ENCODE measurements around the gene TEC.
"Not testable (repeated sequence)": the region's sequence is repeated elsewhere in the genome, so short reads cannot be mapped to it uniquely, and the experiment has no call there.

The TEC gene

GRCh38 chr4:48268956-48269860, at the start of gene TEC:
Gene TEC, minus strand, starts transcription at chr4:48269838. Its CDS starts 41,224 bp downstream, at chr4:48228614.
- peak in 2 of 3 donors; percentile 12 to 18 for DNase-seq (ENCODE audit: low read depth in 3 of 3)

- peak in 1 of 3 donors; percentile 4 for DNase-seq (ENCODE audit: low read depth in 3 of 3)
Measured at GRCh38 chr4:48315728-48316630, 46.3 kb upstream of the TEC start.

- not testable (repeated sequence) for DNase-seq (ENCODE audit: low read depth in 3 of 3)
Measured at GRCh38 chr4:48314746-48315145, 45.1 kb upstream of the TEC start.

DNA sequence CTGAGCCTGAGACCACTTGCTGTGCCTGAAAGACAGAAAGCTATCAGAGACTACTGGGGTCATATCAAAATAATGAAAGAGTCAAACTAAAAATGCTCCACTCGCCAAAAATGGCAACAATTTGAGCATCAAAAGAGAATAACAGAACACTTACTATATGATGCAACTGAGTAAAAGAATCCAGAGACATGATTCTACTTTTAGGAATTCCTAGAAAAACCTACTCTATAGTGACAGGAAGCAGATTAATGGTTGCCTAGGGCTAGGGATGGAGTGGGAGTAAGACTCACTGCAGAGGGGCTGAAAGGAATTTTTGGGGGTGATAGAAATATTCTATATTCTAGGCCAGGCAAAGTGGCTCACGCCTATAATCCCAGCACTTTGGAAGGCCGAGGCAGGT, 42.3 kb upstream of the TEC start:
- DNase-seq (ENCODE audit: low read depth in 3 of 3): no peak

DNA sequence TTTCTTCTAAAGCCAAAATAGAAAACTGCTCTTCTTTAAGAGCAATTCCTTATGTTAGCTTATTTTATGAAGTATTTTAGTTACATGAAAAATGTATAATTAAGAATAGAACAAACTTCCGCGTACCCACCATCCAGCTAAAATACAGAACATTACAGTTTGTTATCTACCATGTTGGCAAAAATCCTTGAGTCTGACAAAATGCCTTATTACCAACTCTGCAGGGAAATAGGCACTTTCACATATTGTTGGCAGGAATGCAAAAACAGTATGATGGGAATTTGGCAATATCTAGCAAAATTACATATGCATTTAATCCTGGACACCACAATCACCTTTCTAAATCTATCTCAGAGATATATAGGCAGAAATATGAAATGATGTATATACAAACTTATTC, 39.3 kb upstream of the TEC start:
- DNase-seq (ENCODE audit: low read depth in 3 of 3): no peak

GRCh38 chr4:48307528-48307927, 37.9 kb upstream of the TEC start:
- no peak for DNase-seq (ENCODE audit: low read depth in 3 of 3)

- no peak for DNase-seq (ENCODE audit: low read depth in 3 of 3)
Measured at GRCh38 chr4:48305508-48305907, 35.9 kb upstream of the TEC start.

GRCh38 chr4:48300004-48300403, 30.4 kb upstream of the TEC start:
- DNase-seq (ENCODE audit: low read depth in 3 of 3): no peak

- DNase-seq (ENCODE audit: low read depth in 3 of 3): no peak
Measured at GRCh38 chr4:48299560-48299959, 29.9 kb upstream of the TEC start.

GRCh38 chr4:48297256-48297846, 27.7 kb upstream of the TEC start:
- DNase-seq (ENCODE audit: low read depth in 3 of 3): no peak

DNA sequence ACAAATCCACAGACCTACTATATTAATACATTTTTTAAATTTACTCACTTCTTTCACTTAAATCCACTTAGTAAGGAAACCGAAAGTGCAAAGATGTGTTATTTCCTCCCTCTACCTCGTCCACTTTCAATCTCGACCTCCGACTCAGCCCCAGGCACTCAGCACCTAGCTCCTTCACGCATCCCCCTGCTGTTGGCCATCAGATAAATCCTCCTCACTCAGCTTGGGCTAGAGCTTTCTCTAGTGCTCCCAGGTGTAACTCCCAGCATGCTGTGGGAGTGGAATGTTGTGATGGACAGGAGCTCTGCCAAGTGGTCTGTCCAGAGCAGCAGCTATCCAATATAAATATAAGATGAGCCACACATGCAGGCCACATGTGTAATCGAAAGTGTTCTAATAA, 26.7 kb upstream of the TEC start:
- no peak for DNase-seq (ENCODE audit: low read depth in 3 of 3)

- DNase-seq (ENCODE audit: low read depth in 3 of 3): no peak
Measured at GRCh38 chr4:48295116-48295515, 25.5 kb upstream of the TEC start.

- DNase-seq (ENCODE audit: low read depth in 3 of 3): not testable (repeated sequence)
Measured at GRCh38 chr4:48292218-48292790, 22.7 kb upstream of the TEC start.

- DNase-seq (ENCODE audit: low read depth in 3 of 3): no peak
Measured at GRCh38 chr4:48290146-48290772, 20.6 kb upstream of the TEC start.

GRCh38 chr4:48286060-48286459, 16.4 kb upstream of the TEC start:
- not testable (repeated sequence) for DNase-seq (ENCODE audit: low read depth in 3 of 3)

DNA sequence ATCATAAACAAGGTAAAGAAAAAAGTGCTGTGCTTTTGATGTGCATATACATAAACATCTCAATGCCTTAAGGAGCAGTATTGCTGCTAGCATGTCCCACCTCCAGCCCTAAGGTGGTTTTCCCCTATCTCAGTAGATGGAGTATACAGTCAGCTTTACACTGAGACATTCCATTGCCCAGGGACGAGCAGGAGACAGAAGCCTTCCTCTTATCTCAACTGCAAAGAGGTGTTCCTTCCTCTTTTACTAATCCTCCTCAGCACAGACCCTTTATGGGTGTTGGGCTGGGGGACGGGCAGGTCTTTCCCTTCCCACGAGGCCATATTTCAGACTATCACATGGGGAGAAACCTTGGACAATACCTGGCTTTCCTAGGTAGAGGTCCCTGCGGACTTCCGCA, 16.0 kb upstream of the TEC start:
- DNase-seq (ENCODE audit: low read depth in 3 of 3): not testable (repeated sequence)

GRCh38 chr4:48275686-48276085, 6.0 kb upstream of the TEC start:
- DNase-seq (ENCODE audit: low read depth in 3 of 3): no peak

DNA sequence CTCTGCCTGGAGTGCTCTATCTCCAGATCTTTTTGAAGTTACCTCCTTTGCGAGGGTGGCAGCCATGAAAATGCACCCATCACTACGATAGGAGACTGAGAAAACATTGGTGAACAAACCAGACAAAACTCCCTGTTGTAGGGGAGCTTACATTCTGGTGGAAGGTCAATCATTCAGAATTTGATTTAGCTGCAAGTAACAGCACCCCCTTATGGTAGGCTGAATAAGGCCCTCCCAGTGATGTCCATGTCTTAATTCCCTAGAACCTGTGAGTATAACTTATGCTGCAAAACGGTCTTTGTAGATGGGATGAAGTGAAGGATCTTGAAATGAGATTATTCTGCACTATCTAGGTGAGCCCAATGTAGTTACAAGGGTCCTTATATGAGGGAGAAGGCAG, 5.6 kb upstream of the TEC start:
- no peak for DNase-seq (ENCODE audit: low read depth in 3 of 3)

DNA sequence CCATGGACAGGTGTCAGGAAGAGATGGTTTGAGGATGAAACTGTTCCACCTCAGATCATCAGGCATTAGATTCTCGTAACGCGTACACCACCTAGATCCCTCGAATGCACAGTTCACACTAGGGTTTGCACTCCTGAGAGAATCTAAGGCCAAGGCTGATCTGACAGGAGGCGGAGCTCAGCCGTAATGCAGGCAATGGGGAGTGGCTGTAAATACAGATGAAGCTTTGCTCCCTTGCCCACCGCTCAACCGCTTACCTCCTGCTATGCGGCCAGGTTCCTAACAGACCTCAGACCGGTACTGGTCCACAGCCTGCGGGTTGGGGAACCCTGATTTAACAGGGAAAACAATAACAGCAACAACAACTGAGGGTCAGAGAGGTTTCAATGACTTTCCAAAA, 2.0 kb upstream of the TEC start:
- no peak for DNase-seq (ENCODE audit: low read depth in 3 of 3)

DNA sequence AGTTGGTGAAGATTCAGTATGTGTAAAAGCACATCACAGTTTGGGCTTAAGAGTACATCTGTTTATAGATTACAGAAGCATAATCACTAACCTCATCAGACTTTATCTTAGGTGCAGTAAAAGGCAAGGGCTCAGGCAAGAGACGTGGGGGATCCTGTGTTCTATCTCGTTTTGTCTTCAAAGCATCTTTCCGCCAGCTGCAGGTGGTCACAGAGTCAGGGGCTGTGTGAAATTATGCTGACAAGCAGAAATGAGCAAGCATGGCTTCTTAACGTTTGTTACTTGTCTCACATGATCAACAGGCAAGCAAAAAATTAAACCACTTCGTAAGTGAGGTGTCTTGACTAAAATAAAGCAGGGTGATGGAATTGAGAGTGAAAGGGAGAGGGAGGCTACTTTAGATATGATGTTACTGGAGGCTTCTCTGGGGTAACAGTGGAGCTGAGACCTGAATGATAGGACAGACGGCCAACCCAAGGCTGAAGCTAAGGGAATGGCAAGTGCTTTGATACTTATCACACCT, 1.4 kb upstream of the TEC start:
- DNase-seq (ENCODE audit: low read depth in 3 of 3): no peak

GRCh38 chr4:48270523-48270897, 872 bp upstream of the TEC start:
- no peak for DNase-seq (ENCODE audit: low read depth in 3 of 3)

All from stimulated activated CD4-positive, alpha-beta T cell treated with anti-CD3 and anti-CD28 coated beads, TNF-alpha, amount 100 ng/mL, for 48 hours (primary cell).